Brain microvascular endothelial cell (primary cell): ENCODE measurements around the gene GANAB.
A peak's percentile ranks its signal among the peaks of the same experiment; 100 is the strongest.

ENCODE experiments used
- DNase-seq: peaks from one replicate; pipeline ENCODE4 v3.0.0-alpha.2; 2020
- H3K27ac ChIP-seq: fragments of 250-450 bp; sonication (Bioruptor Pico); 2 replicates; pipeline ENCODE4 v1.5.1; 2020; ENCODE audit warnings: mild to moderate bottlenecking, moderate library complexity
- H3K27me3 ChIP-seq: fragments of 250-450 bp; sonication (Bioruptor Pico); replicated peaks from 2 replicates; pipeline ENCODE4 v1.5.1; 2020; ENCODE audit warnings: mild to moderate bottlenecking
- H3K36me3 ChIP-seq: fragments of 250-450 bp; sonication (Bioruptor Pico); replicated peaks from 2 replicates; pipeline ENCODE4 v1.5.1; 2020; ENCODE audit warnings: mild to moderate bottlenecking
- H3K4me3 ChIP-seq: 2 replicates; pipeline ENCODE4 v1.5.1; 2011; ENCODE audit warnings: low read depth, mild to moderate bottlenecking, control low read depth, low read length, moderate library complexity
- in situ Hi-C: cut with HindIII; loops from 2 replicates; pipeline ENCODE4 v1.10.0; 2017; ENCODE audit warnings: low sequenced_read_pairs, low pct_ligation_motif_present
- TF ChIP-seq, protein P1 (sequence below): IDR thresholded peaks from 2 replicates; pipeline ENCODE4 v1.5.1; 2011; ENCODE audit warnings: low read depth, mild to moderate bottlenecking, moderate library complexity, low read length, control low read depth, inconsistent platforms; ENCODE audit errors: missing control alignments

GANAB gene

DNA sequence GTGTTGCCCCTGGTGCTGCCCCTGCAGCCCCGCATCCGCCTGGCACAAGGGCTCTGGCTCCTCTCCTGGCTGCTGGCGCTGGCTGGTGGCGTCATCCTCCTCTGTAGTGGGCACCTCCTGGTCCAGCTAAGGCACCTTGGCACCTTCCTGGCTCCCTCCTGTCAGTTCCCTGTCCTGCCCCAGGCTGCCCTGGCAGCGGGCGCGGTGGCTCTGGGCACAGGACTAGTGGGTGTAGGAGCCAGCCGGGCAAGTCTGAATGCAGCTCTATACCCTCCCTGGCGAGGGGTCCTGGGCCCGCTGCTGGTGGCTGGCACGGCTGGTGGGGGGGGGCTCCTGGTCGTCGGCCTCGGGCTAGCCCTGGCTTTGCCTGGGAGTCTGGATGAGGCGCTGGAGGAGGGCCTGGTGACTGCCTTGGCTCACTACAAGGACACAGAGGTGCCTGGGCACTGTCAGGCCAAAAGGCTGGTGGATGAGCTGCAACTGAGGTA, 33.1 kb downstream of the GANAB start:
- Histone ChIP-seq H3K27ac (no peak overlapping the region), H3K36me3 (peaks cover 10% of the 10 kb centered on the region), H3K27me3 (no peaks in the 10 kb centered on the region), H3K4me3 (no peak overlapping the region)
- TF ChIP-seq, protein P1, sequence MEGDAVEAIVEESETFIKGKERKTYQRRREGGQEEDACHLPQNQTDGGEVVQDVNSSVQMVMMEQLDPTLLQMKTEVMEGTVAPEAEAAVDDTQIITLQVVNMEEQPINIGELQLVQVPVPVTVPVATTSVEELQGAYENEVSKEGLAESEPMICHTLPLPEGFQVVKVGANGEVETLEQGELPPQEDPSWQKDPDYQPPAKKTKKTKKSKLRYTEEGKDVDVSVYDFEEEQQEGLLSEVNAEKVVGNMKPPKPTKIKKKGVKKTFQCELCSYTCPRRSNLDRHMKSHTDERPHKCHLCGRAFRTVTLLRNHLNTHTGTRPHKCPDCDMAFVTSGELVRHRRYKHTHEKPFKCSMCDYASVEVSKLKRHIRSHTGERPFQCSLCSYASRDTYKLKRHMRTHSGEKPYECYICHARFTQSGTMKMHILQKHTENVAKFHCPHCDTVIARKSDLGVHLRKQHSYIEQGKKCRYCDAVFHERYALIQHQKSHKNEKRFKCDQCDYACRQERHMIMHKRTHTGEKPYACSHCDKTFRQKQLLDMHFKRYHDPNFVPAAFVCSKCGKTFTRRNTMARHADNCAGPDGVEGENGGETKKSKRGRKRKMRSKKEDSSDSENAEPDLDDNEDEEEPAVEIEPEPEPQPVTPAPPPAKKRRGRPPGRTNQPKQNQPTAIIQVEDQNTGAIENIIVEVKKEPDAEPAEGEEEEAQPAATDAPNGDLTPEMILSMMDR: no peak
- DNase-seq: no peak
- in situ Hi-C loops: no loop called here

DNA sequence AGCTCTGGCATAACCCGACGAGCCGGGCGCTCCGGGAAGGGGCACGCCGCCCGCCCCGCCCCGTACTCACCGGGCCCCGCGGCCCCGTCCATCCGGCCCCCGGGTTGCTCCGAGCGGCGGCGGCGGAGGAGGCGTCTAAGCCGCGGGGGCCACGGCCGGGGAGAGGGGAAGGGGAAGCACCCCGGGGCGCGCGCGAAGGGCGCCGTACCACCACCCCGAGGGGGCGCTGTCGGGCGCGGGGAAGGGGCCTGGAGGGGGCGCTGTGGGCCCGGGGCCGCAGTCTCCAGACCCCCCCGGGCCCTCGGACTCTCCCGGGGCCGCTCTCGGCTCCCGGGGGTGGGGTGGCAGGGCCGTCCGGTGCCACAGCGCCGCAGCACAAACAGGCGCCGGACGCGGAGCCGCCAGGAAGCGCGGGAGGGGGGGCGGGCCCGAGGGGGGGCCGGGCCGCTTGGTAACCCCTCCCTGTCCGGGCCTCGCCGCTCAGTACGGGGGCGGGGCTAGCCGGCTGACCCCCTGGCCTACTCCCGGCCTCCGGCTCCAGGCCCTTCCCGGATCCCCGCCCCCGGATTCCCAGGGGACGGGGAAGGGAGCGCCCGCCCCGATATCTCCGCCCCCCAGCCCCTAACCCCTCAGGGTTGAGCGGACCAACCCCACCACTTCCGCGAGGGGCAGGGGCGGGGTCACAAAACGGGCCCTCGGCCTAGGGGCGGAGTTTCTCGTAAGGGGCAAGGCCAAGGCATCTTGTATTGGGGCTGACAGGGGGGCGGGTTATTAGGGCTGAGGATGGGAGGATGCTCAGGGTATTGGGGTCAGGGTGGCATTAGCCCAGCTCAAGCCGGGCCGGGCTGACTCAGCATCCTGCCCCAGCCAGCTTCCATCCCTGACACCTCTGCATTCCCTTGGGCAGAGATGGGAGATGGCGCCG, 33.8 kb downstream of the GANAB start, which contains the start of the genes EML3 and ROM1:
TSS of gene EML3 (minus strand) at position 410 of the 925 bp plus-strand sequence. CDS start at position 92, 318 bp downstream.
TSS of gene ROM1 (plus strand) at position 892 of the 925 bp plus-strand sequence. CDS start at position 917, 25 bp downstream.
- Histone ChIP-seq H3K36me3 (peaks cover 10% of the 10 kb centered on the region), H3K27me3 (no peaks in the 10 kb centered on the region), H3K27ac (peak within 1 kb of the TSS; percentile 42), H3K4me3 (peak within 1 kb of the TSS; percentile 75)
- no peak for DNase-seq
- TF ChIP-seq, protein P1: peak; percentile 70
- in situ Hi-C loops: no loop called here

DNA sequence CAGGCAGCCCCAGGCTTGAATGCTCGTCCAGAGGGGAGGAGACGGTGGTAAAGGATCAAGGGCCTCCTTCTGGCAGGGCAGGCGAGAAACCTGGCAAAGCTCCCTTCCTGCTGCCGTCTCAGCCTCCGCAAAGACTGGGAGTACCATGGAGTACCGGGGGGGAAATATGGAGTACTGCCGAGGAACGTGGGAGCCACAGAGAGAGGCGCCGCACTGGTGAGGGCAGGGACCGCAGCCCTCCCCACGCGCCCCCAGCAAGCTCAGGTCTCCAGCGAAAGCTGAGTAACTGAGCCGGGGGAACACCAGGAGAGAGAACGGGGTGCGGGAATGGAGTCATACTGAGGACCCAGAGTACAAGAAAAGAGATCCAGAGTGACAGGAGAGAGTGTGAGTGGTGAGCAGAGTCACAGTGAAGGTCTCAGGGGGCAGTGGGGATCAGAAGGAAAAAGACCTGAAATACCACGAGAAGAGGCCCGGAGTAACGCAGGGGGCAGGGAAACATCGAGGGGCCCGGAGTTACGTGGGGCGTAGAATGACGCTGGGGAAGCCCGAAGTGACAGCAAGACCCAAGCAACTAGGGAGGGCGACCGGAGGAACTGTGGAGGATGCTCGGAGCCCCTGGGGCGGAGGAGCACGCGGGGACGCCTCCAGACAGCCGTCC, 34.6 kb downstream of the GANAB start:
- H3K36me3 ChIP-seq: peaks cover 7% of the 10 kb centered on the region
- peak overlapping the region; percentile 75 for H3K4me3 ChIP-seq
- TF ChIP-seq, protein P1: peak; percentile 9
- peak overlapping the region; percentile 42 for H3K27ac ChIP-seq
- no peak for DNase-seq
- no peaks in the 10 kb centered on the region for H3K27me3 ChIP-seq
- in situ Hi-C loops: no loop called here

DNA sequence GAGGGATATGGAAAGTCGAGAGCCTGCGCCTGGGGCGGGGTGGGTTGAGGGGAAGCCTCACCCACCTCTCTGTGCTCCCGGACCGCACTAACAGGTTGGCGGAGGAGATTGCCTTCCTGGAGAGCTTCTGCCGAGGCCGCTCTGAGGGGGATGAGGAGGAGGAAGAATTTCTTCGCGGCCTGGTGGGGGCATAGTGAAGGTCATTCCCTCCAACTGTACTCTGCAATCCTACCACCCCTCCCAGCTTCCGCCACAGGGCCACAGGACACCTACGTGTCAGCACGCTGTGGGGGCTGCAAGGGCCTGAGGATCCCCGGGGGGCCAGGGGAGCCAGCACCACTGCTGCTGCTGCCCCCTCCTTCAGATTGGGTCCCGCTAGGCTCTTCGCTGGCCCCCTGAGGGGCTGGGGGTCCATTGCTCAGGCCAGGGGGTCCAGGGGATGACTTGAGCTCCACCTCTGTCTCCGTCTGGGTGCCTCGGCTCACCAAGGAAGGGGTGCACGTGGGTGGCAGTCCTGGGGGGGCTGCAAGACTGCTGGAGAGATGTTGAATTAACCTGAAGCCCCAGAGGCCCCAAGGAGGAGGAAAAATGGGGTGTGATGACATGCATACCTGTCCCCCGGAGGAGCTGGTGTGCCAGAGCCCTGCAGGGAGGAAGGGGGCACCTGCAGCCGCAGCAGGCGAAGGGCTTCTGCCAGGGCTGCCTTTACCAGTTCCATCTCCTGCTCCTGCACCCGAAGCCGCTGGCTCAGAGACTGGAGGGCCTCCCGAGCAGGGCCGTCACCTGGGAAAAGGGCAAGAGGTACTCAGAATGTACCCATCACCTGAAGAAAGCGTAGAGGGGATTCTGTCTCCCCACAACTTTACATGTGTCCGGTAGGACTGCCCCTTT, 35.4 kb downstream of the GANAB start:
- peaks cover 2% of the 10 kb centered on the region for H3K36me3 ChIP-seq
- no peaks in the 10 kb centered on the region for H3K27me3 ChIP-seq
- no peak for DNase-seq
- in situ Hi-C loops: no loop called here
- TF ChIP-seq, protein P1: no peak
- peak overlapping the region; percentile 75 for H3K4me3 ChIP-seq
- no peak overlapping the region for H3K27ac ChIP-seq

DNA sequence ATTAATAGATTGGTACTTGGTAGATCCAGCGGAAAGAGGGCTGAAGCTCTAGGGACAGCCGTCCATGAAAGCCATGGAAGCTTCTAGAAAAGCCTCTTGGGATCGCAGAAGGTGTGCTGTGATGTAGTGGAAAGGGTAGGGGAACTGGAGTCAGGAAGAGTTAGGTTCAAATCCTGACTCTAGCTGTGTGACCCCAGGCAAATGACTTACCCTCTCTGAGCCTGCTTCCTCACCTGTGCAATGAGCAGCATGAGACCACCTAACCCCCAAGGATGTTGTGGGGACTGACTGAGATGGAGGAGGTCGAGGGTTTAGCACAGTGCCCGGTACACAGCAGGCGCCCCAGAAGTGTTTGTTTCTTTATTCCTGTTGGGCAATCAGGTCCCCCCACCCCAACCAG, 36.0 kb downstream of the GANAB start:
- H3K36me3 ChIP-seq: peaks cover 2% of the 10 kb centered on the region
- DNase-seq: no peak
- no peak overlapping the region for H3K27ac ChIP-seq
- no peaks in the 10 kb centered on the region for H3K27me3 ChIP-seq
- in situ Hi-C loops: no loop called here
- TF ChIP-seq, protein P1: no peak
- no peak overlapping the region for H3K4me3 ChIP-seq
